Stimulated activated naive CD8-positive, alpha-beta T cell treated with anti-CD3 and anti-CD28 coated beads, Interleukin-15, Interleukin-2, amounts not matched to agents 100 ng/mL and 50 ng/mL, for 24 hours (primary cell): ENCODE measurements around the gene EFCAB5.
"Not testable (repeated sequence)": the region's sequence is repeated elsewhere in the genome, so short reads cannot be mapped to it uniquely, and the experiment has no call there.

Source experiments
- H3K27ac Mint-ChIP-seq: one replicate; pipeline ENCODE4 v1.8.0; 2021; ENCODE audit warnings: mild to moderate bottlenecking, mixed read lengths
- H3K27me3 Mint-ChIP-seq: one replicate; pipeline ENCODE4 v1.8.0; 2021; ENCODE audit warnings: mixed read lengths
- H3K36me3 Mint-ChIP-seq: one replicate; pipeline ENCODE4 v1.8.0; 2021; ENCODE audit warnings: low read depth, mixed read lengths
- H3K4me1 Mint-ChIP-seq: one replicate; pipeline ENCODE4 v1.8.0; 2021; ENCODE audit warnings: low read depth, mixed read lengths
- H3K4me3 Mint-ChIP-seq: one replicate; pipeline ENCODE4 v1.8.0; 2021; ENCODE audit warnings: mild to moderate bottlenecking, mixed read lengths
- H3K9me3 Mint-ChIP-seq: one replicate; pipeline ENCODE4 v1.8.0; 2021; ENCODE audit warnings: mixed read lengths

Gene EFCAB5

GRCh38 chr17:29929006-29929532 is 12.4 kb upstream of the EFCAB5 start:
- no peaks in the 10 kb centered on the region for H3K27me3 Mint-ChIP-seq
- no peaks in the 10 kb centered on the region for H3K9me3 Mint-ChIP-seq
- peaks cover 36% of the 10 kb centered on the region for H3K4me1 Mint-ChIP-seq
- no peak overlapping the region for H3K4me3 Mint-ChIP-seq
- H3K27ac Mint-ChIP-seq, result no peak overlapping the region
- peaks cover 4% of the 10 kb centered on the region for H3K36me3 Mint-ChIP-seq

- H3K4me3 Mint-ChIP-seq, result no peak within 1 kb of the TSS
- H3K27ac Mint-ChIP-seq, result no peak within 1 kb of the TSS
- peaks cover 33% of the 10 kb centered on the region for H3K4me1 Mint-ChIP-seq
- H3K36me3 Mint-ChIP-seq, result peaks cover 4% of the 10 kb centered on the region
- no peaks in the 10 kb centered on the region for H3K27me3 Mint-ChIP-seq
- H3K9me3 Mint-ChIP-seq, result no peaks in the 10 kb centered on the region
These were observed 11.7 kb upstream of the EFCAB5 start, which contains the start of gene SSH2 for GRCh38 chr17:29929533-29930408. Gene SSH2 (minus strand): TSS chr17:29930228. CDS start chr17:29930000, 228 bp downstream.

- peaks cover 4% of the 10 kb centered on the region for H3K36me3 Mint-ChIP-seq
- no peaks in the 10 kb centered on the region for H3K27me3 Mint-ChIP-seq
- no peak overlapping the region for H3K27ac Mint-ChIP-seq
- H3K9me3 Mint-ChIP-seq, result no peaks in the 10 kb centered on the region
- H3K4me3 Mint-ChIP-seq, result no peak overlapping the region
- peaks cover 25% of the 10 kb centered on the region for H3K4me1 Mint-ChIP-seq
These were observed 10.9 kb upstream of the EFCAB5 start for GRCh38 chr17:29930409-29931010.

GRCh38 chr17:29931231-29931932 is 10.1 kb upstream of the EFCAB5 start:
- peaks cover 21% of the 10 kb centered on the region for H3K4me1 Mint-ChIP-seq
- peaks cover 4% of the 10 kb centered on the region for H3K9me3 Mint-ChIP-seq
- H3K36me3 Mint-ChIP-seq, result peaks cover 4% of the 10 kb centered on the region
- H3K4me3 Mint-ChIP-seq, result no peak overlapping the region
- H3K27ac Mint-ChIP-seq, result no peak overlapping the region
- no peaks in the 10 kb centered on the region for H3K27me3 Mint-ChIP-seq

- Mint-ChIP-seq H3K4me1 (peaks cover 4% of the 10 kb centered on the region), H3K27me3 (no peaks in the 10 kb centered on the region), H3K36me3 (no peaks in the 10 kb centered on the region), H3K9me3 (peaks cover 4% of the 10 kb centered on the region), H3K27ac (no peak overlapping the region), H3K4me3 (no peak overlapping the region)
These were observed 8.1 kb upstream of the EFCAB5 start for GRCh38 chr17:29933379-29933778.

GRCh38 chr17:29935909-29936308 is 5.5 kb upstream of the EFCAB5 start:
- not testable (repeated sequence) for H3K4me3 Mint-ChIP-seq, H3K4me1 Mint-ChIP-seq, H3K27ac Mint-ChIP-seq, H3K27me3 Mint-ChIP-seq, H3K9me3 Mint-ChIP-seq, H3K36me3 Mint-ChIP-seq

GRCh38 chr17:29936724-29937123 is 4.7 kb upstream of the EFCAB5 start:
- H3K4me3 Mint-ChIP-seq, result no peak overlapping the region
- no peaks in the 10 kb centered on the region for H3K36me3 Mint-ChIP-seq
- H3K9me3 Mint-ChIP-seq, result peaks cover 4% of the 10 kb centered on the region
- H3K27ac Mint-ChIP-seq, result no peak overlapping the region
- H3K27me3 Mint-ChIP-seq, result no peaks in the 10 kb centered on the region
- peaks cover 7% of the 10 kb centered on the region for H3K4me1 Mint-ChIP-seq

- Mint-ChIP-seq H3K27me3 (no peaks in the 10 kb centered on the region), H3K36me3 (no peaks in the 10 kb centered on the region), H3K4me1 (peaks cover 12% of the 10 kb centered on the region), H3K27ac (no peak overlapping the region), H3K9me3 (no peaks in the 10 kb centered on the region), H3K4me3 (no peak overlapping the region)
These were observed 3.8 kb downstream of the EFCAB5 start for GRCh38 chr17:29945281-29945680.

GRCh38 chr17:29948448-29949215 is 7.2 kb downstream of the EFCAB5 start:
- Mint-ChIP-seq H3K9me3 (peaks cover 8% of the 10 kb centered on the region), H3K27ac (no peak overlapping the region)

GRCh38 chr17:29949696-29950095 is 8.3 kb downstream of the EFCAB5 start:
- Mint-ChIP-seq H3K4me1 (peaks cover 12% of the 10 kb centered on the region), H3K27ac (no peak overlapping the region), H3K27me3 (no peaks in the 10 kb centered on the region), H3K9me3 (peaks cover 11% of the 10 kb centered on the region), H3K36me3 (peaks cover 7% of the 10 kb centered on the region), H3K4me3 (no peak overlapping the region)

More at GRCh38 chr17:29948448-29949215, 7.2 kb downstream of the EFCAB5 start:
- H3K27me3 Mint-ChIP-seq, result no peaks in the 10 kb centered on the region
- H3K4me1 Mint-ChIP-seq, result peaks cover 12% of the 10 kb centered on the region
- peaks cover 4% of the 10 kb centered on the region for H3K36me3 Mint-ChIP-seq
- no peak overlapping the region for H3K4me3 Mint-ChIP-seq

GRCh38 chr17:29954405-29954804 is 13.0 kb downstream of the EFCAB5 start:
- H3K27me3 Mint-ChIP-seq, result no peaks in the 10 kb centered on the region

GRCh38 chr17:29956225-29956624 is 14.8 kb downstream of the EFCAB5 start:
- peaks cover 11% of the 10 kb centered on the region for H3K9me3 Mint-ChIP-seq
- H3K27ac Mint-ChIP-seq, result no peak overlapping the region
- H3K36me3 Mint-ChIP-seq, result peaks cover 7% of the 10 kb centered on the region
- H3K4me1 Mint-ChIP-seq, result no peaks in the 10 kb centered on the region
- no peaks in the 10 kb centered on the region for H3K27me3 Mint-ChIP-seq
- no peak overlapping the region for H3K4me3 Mint-ChIP-seq

More at GRCh38 chr17:29954405-29954804, 13.0 kb downstream of the EFCAB5 start:
- Mint-ChIP-seq H3K27ac (no peak overlapping the region), H3K36me3 (peaks cover 7% of the 10 kb centered on the region), H3K4me3 (no peak overlapping the region), H3K9me3 (peaks cover 11% of the 10 kb centered on the region), H3K4me1 (peaks cover 5% of the 10 kb centered on the region)

- not testable (repeated sequence) for H3K4me3 Mint-ChIP-seq, H3K27me3 Mint-ChIP-seq, H3K4me1 Mint-ChIP-seq, H3K36me3 Mint-ChIP-seq, H3K27ac Mint-ChIP-seq
- H3K9me3 Mint-ChIP-seq, result peaks cover 12% of the 10 kb centered on the region
These were observed 16.1 kb downstream of the EFCAB5 start for GRCh38 chr17:29957488-29957887.

- Mint-ChIP-seq H3K27me3 (no peaks in the 10 kb centered on the region), H3K4me3 (no peak overlapping the region), H3K9me3 (peaks cover 3% of the 10 kb centered on the region), H3K36me3 (no peaks in the 10 kb centered on the region), H3K27ac (no peak overlapping the region), H3K4me1 (no peaks in the 10 kb centered on the region)
These were observed 17.7 kb downstream of the EFCAB5 start for GRCh38 chr17:29958947-29959657.
